Measurements from ENCODE around the gene PSMD4. TPM values are rescaled to one million over a fixed set of nuclear protein-coding genes. Genes with fewer than 3 reads are reported as not detected.
A peak's percentile ranks its signal among the peaks of the same experiment; 100 is the strongest.

Gene PSMD4
- total RNA-seq, 2 experiments from 2014 or later = 57.2 TPM

DNA sequence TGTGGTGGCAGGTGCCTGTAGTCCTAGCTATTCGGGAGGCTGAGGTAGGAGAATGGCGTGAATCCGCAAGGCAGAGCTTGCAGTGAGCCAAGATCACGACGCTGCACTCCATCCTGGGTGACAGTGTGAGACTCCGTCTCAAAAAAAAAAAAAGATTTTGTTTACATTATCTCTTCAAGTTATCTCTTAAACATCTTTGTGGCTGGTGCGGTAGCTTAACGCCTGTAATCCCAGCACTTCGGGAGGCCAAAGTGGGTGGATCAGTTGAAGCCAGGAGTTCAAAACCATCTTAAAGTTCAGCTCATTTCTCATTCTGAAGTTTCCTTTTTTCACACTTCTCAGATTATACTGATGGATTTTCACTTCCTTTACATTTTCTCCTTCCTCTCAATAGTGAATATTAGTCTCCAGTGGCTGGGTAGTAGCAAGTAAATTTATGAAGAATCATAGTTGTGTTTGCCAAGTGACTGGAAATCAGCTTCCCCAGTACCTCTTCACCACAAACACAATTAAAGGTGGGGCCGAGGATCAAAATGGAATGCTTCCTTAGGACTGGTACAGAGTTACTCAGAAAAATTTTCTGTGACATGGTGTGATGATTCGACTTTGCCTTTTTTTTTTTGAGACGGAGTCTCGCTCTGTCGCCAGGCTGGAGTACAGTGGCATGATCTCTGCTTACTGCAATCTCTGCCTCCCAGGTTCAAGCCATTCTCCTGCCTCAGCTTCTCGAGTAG is 42.4 kb upstream of the PSMD4 start:
- Mint-ChIP-seq H3K4me1 (ENCODE audit: low read depth) (peaks cover 45% of the 10 kb centered on the region), H3K27me3 (no peaks in the 10 kb centered on the region), H3K36me3 (ENCODE audit: low read depth) (peaks cover 60% of the 10 kb centered on the region), H3K4me3 (peak overlapping the region; percentile 39), H3K27ac (peak overlapping the region; percentile 70), H3K9me3 (no peaks in the 10 kb centered on the region)
- H3K9me3 ChIP-seq (ENCODE audit: control insufficient read depth in 1 of 2, insufficient read depth in 1 of 2, low read length in 2 of 2) = no peaks in the 10 kb centered on the region
- TF ChIP-seq, protein P1, sequence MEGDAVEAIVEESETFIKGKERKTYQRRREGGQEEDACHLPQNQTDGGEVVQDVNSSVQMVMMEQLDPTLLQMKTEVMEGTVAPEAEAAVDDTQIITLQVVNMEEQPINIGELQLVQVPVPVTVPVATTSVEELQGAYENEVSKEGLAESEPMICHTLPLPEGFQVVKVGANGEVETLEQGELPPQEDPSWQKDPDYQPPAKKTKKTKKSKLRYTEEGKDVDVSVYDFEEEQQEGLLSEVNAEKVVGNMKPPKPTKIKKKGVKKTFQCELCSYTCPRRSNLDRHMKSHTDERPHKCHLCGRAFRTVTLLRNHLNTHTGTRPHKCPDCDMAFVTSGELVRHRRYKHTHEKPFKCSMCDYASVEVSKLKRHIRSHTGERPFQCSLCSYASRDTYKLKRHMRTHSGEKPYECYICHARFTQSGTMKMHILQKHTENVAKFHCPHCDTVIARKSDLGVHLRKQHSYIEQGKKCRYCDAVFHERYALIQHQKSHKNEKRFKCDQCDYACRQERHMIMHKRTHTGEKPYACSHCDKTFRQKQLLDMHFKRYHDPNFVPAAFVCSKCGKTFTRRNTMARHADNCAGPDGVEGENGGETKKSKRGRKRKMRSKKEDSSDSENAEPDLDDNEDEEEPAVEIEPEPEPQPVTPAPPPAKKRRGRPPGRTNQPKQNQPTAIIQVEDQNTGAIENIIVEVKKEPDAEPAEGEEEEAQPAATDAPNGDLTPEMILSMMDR (IDR thresholded peaks at IDR 0.05) = no peak
- H3K4me3 ChIP-seq (ENCODE audit: low read length) = no peak overlapping the region
- DNase-seq (peak in 2 of 14 experiments; percentile 6 to 16), ATAC-seq (ENCODE audit: poor library complexity) (peak; percentile 39)
- H3K36me3 ChIP-seq (ENCODE audit: insufficient read depth, low read length) = peaks cover 17% of the 10 kb centered on the region
- intact Hi-C loops (cut with DNase I, micrococcal nuclease) = no loop called here
- ChIA-PET POLR2A (interaction anchor here (0.6 to 2.0 kb wide), 5 partner anchors 10 to 70 kb away, joined by 3 to 5 read pairs (median 4); partner anchors contain the start of genes PIP5K1A, VPS72 and ZNF687), CTCF (no interaction called here)
- H3K4me1 ChIP-seq (ENCODE audit: insufficient read depth, low read length) = peaks cover 15% of the 10 kb centered on the region
- no peaks in the 10 kb centered on the region for H3K27me3 ChIP-seq (ENCODE audit: control insufficient read depth in 1 of 2, insufficient read depth in 2 of 2, low read length in 2 of 2)
- no peak overlapping the region for H3K27ac ChIP-seq (ENCODE audit: low read depth in 1 of 2, low read length in 2 of 2)

DNA sequence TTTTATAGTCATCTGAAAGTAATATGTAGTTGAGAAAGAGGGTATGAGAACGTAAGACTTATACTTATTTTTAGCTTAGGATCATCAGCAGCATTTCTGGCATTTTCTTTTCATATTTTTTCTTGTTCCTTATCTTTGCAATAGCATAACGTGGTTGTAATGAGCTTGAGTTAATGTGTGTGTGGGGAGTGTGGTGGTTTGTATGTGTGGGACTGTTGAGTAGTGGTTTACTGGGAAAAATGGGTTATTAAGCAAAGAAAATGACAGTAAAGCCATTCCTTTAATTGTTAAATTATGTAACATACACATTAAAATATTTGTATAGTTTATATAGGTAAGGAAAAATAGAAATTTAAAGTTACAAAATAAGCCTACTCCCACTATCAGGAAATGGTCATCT is 41.0 kb upstream of the PSMD4 start:
- intact Hi-C loops (cut with DNase I, micrococcal nuclease) = no loop called here
- Mint-ChIP-seq H3K4me3 (peak overlapping the region; percentile 63), H3K27me3 (no peaks in the 10 kb centered on the region), H3K4me1 (ENCODE audit: low read depth) (peaks cover 52% of the 10 kb centered on the region), H3K27ac (peak overlapping the region; percentile 59), H3K9me3 (no peaks in the 10 kb centered on the region), H3K36me3 (ENCODE audit: low read depth) (peaks cover 55% of the 10 kb centered on the region)
- H3K36me3 ChIP-seq (ENCODE audit: insufficient read depth, low read length) = peaks cover 7% of the 10 kb centered on the region
- ATAC-seq (ENCODE audit: poor library complexity) = no peak
- no peak for DNase-seq
- ChIA-PET CTCF (interaction anchor here (1.0 kb wide), 1 partner anchor 14 kb away, joined by 4 read pairs; no protein-coding TSS in a partner anchor), POLR2A (interaction anchor here (1.8 kb wide), 1 partner anchor 9 kb away, joined by 3 read pairs; no protein-coding TSS in a partner anchor)
- H3K4me3 ChIP-seq (ENCODE audit: low read length) = no peak overlapping the region
- H3K27me3 ChIP-seq (ENCODE audit: control insufficient read depth in 1 of 2, insufficient read depth in 2 of 2, low read length in 2 of 2) = no peaks in the 10 kb centered on the region
- TF ChIP-seq, protein P1 (IDR thresholded peaks at IDR 0.05) = no peak
- no peaks in the 10 kb centered on the region for H3K9me3 ChIP-seq (ENCODE audit: control insufficient read depth in 1 of 2, insufficient read depth in 1 of 2, low read length in 2 of 2)
- H3K4me1 ChIP-seq (ENCODE audit: insufficient read depth, low read length) = peaks cover 15% of the 10 kb centered on the region
- H3K27ac ChIP-seq (ENCODE audit: low read depth in 1 of 2, low read length in 2 of 2) = no peak overlapping the region

DNA sequence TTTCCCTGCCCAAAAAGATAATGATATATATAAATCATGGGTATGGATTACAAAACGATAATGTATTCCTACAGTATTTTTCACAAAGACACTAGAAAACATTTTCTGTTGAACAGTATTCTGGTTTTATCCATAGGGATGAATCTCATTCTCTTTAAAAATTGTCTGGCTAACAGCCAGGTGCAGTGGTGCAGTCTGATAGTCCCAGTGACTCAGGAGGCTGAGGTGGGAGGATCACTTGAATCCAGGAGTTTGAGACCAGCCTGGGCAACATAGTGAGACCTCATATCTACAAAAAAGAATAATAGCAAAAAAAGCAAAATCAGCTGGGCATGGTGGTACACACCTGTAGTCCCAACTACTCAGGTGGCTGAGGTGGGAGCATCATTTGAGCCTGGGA is 32.9 kb upstream of the PSMD4 start:
- POLR2A ChIA-PET = no interaction called here

More for the DNA sequence above, 32.9 kb upstream of the PSMD4 start:
- Mint-ChIP-seq H3K9me3 (no peaks in the 10 kb centered on the region), H3K27ac (peak overlapping the region; percentile 4), H3K27me3 (no peaks in the 10 kb centered on the region), H3K36me3 (ENCODE audit: low read depth) (peaks cover 37% of the 10 kb centered on the region), H3K4me3 (no peak overlapping the region), H3K4me1 (ENCODE audit: low read depth) (peaks cover 13% of the 10 kb centered on the region)
- intact Hi-C loops (cut with DNase I, micrococcal nuclease) = no loop called here
- no peaks in the 10 kb centered on the region for H3K9me3 ChIP-seq (ENCODE audit: control insufficient read depth in 1 of 2, insufficient read depth in 1 of 2, low read length in 2 of 2)
- CTCF ChIA-PET = no interaction called here
- peaks cover 10% of the 10 kb centered on the region for H3K36me3 ChIP-seq (ENCODE audit: insufficient read depth, low read length)
- H3K4me3 ChIP-seq (ENCODE audit: low read length) = no peak overlapping the region
- no peak for ATAC-seq (ENCODE audit: poor library complexity)
- no peaks in the 10 kb centered on the region for H3K4me1 ChIP-seq (ENCODE audit: insufficient read depth, low read length)
- no peak overlapping the region for H3K27ac ChIP-seq (ENCODE audit: low read depth in 1 of 2, low read length in 2 of 2)
- TF ChIP-seq, protein P1 (IDR thresholded peaks at IDR 0.05) = no peak
- H3K27me3 ChIP-seq (ENCODE audit: control insufficient read depth in 1 of 2, insufficient read depth in 2 of 2, low read length in 2 of 2) = no peaks in the 10 kb centered on the region
- DNase-seq = no peak
